OCI-LY1 (cell line): ENCODE data around the gene TCERG1L.

ENCODE experiments used
- H2AFZ ChIP-seq: fragments of 200-600 bp; sonication (generic), shearing (Covaris generic); 2 replicates; pipeline ENCODE4 v1.6.0; 2014; ENCODE audit warnings: antibody characterized with exemption, mild to moderate bottlenecking, low read length
- H3F3A ChIP-seq: fragments of 200-600 bp; sonication (generic), shearing (Covaris generic); 2 replicates; pipeline ENCODE4 v1.6.0; 2014; ENCODE audit warnings: mild to moderate bottlenecking, antibody characterized with exemption, low read length, moderate library complexity; ENCODE audit not compliant: insufficient read depth
- H3K27ac ChIP-seq: fragments of 200-600 bp; sonication (generic); 2 replicates; pipeline ENCODE4 v1.5.1; 2014; ENCODE audit warnings: low read length, mixed run types, mild to moderate bottlenecking, low read depth; ENCODE audit not compliant: poor library complexity, severe bottlenecking
- H3K27me3 ChIP-seq: fragments of 200-600 bp; sonication (generic); 2 replicates; pipeline ENCODE4 v1.6.0; 2014; ENCODE audit warnings: antibody characterized with exemption, mild to moderate bottlenecking, low read length, moderate library complexity; ENCODE audit not compliant: insufficient read depth
- H3K36me3 ChIP-seq: fragments of 200-600 bp; sonication (generic); 2 replicates; pipeline ENCODE4 v1.6.1; 2014; ENCODE audit warnings: mild to moderate bottlenecking, antibody characterized with exemption, low read length, moderate library complexity, mixed read lengths; ENCODE audit not compliant: insufficient read depth
- H3K4me1 ChIP-seq: fragments of 200-600 bp; sonication (generic); 2 replicates; pipeline ENCODE4 v1.5.1; 2014; ENCODE audit warnings: mild to moderate bottlenecking, low read length, moderate library complexity; ENCODE audit not compliant: insufficient read depth, severe bottlenecking
- H3K4me2 ChIP-seq: fragments of 200-600 bp; sonication (generic), shearing (Covaris generic); 2 replicates; pipeline ENCODE4 v1.6.1; 2014; ENCODE audit warnings: low read length
- H3K4me3 ChIP-seq: fragments of 200-600 bp; sonication (generic); 2 replicates; pipeline ENCODE4 v1.5.1; 2014; ENCODE audit warnings: low read length, low read depth, mild to moderate bottlenecking, mixed read lengths; ENCODE audit not compliant: poor library complexity, severe bottlenecking
- H3K79me2 ChIP-seq: fragments of 200-600 bp; shearing (Covaris generic); 2 replicates; pipeline ENCODE4 v1.6.1; 2016; ENCODE audit warnings: mixed run types, low read length, mixed read lengths; ENCODE audit not compliant: insufficient read depth
- H3K9ac ChIP-seq: fragments of 200-600 bp; sonication (generic), shearing (Covaris generic); 2 replicates; pipeline ENCODE4 v1.6.1; 2014; ENCODE audit warnings: mild to moderate bottlenecking, low read length, mixed read lengths
- H3K9me2 ChIP-seq: fragments of 200-600 bp; sonication (generic), shearing (Covaris generic); 2 replicates; pipeline ENCODE4 v1.6.1; 2014; ENCODE audit warnings: low read depth, mild to moderate bottlenecking, low read length, mixed read lengths
- H3K9me3 ChIP-seq: fragments of 200-600 bp; shearing (Covaris generic); 2 replicates; pipeline ENCODE4 v1.6.1; 2014; ENCODE audit warnings: low read length, mixed read lengths
- H4K20me1 ChIP-seq: fragments of 200-600 bp; sonication (generic), shearing (Covaris generic); 2 replicates; pipeline ENCODE4 v1.6.0; 2016; ENCODE audit warnings: mild to moderate bottlenecking, low read length; ENCODE audit not compliant: insufficient read depth
- CTCF ChIP-seq: fragments of 200-600 bp; sonication (generic), shearing (Covaris generic); IDR thresholded peaks from 2 replicates; pipeline ENCODE4 v1.5.1; 2017; ENCODE audit warnings: mild to moderate bottlenecking, antibody characterized with exemption, low read length, moderate library complexity, mixed read lengths
- EZH2 ChIP-seq: fragments of 200-600 bp; sonication (generic), shearing (Covaris generic); IDR thresholded peaks from 2 replicates; pipeline ENCODE4 v1.8.0; 2017; ENCODE audit warnings: borderline replicate concordance, mixed run types, mild to moderate bottlenecking, antibody characterized with exemption, low read length, moderate library complexity, mixed read lengths

TCERG1L gene

GRCh38 chr10:131181456-131181855 is 130.1 kb downstream of the TCERG1L start:
- Histone ChIP-seq H4K20me1 (no peaks in the 10 kb centered on the region), H3K9ac (no peak overlapping the region), H3K4me3 (no peak overlapping the region), H3K36me3 (no peaks in the 10 kb centered on the region), H3K4me1 (no peaks in the 10 kb centered on the region), H3K9me3 (no peaks in the 10 kb centered on the region), H2AFZ (no peak overlapping the region), H3K79me2 (no peaks in the 10 kb centered on the region), H3K27ac (no peak overlapping the region), H3K27me3 (no peaks in the 10 kb centered on the region), H3F3A (no peaks in the 10 kb centered on the region), H3K9me2 (no peaks in the 10 kb centered on the region), H3K4me2 (no peak overlapping the region)
- TF ChIP-seq CTCF (no peak), EZH2 (no peak)

- H3F3A ChIP-seq, result no peaks in the 10 kb centered on the region
- no peaks in the 10 kb centered on the region for H4K20me1 ChIP-seq
- no peak overlapping the region for H3K4me3 ChIP-seq
- no peak for TF ChIP-seq CTCF
- TF ChIP-seq EZH2, result no peak
- no peak overlapping the region for H3K4me2 ChIP-seq
- no peaks in the 10 kb centered on the region for H3K27me3 ChIP-seq
- no peaks in the 10 kb centered on the region for H3K79me2 ChIP-seq
- H3K36me3 ChIP-seq, result no peaks in the 10 kb centered on the region
- no peak overlapping the region for H3K27ac ChIP-seq
- no peaks in the 10 kb centered on the region for H3K4me1 ChIP-seq
- no peak overlapping the region for H3K9ac ChIP-seq
- no peak overlapping the region for H2AFZ ChIP-seq
- no peaks in the 10 kb centered on the region for H3K9me2 ChIP-seq
- no peaks in the 10 kb centered on the region for H3K9me3 ChIP-seq
Measured at GRCh38 chr10:131180740-131181415, 130.6 kb downstream of the TCERG1L start.

GRCh38 chr10:131180086-131180485 is 131.4 kb downstream of the TCERG1L start:
- H3K4me1 ChIP-seq, result no peaks in the 10 kb centered on the region
- no peaks in the 10 kb centered on the region for H3K9me3 ChIP-seq
- H2AFZ ChIP-seq, result no peak overlapping the region
- no peaks in the 10 kb centered on the region for H3K36me3 ChIP-seq
- no peaks in the 10 kb centered on the region for H4K20me1 ChIP-seq
- no peak overlapping the region for H3K4me2 ChIP-seq
- H3K27me3 ChIP-seq, result no peaks in the 10 kb centered on the region
- TF ChIP-seq EZH2, result no peak
- H3K9ac ChIP-seq, result no peak overlapping the region
- no peaks in the 10 kb centered on the region for H3K79me2 ChIP-seq
- no peak overlapping the region for H3K4me3 ChIP-seq
- no peaks in the 10 kb centered on the region for H3F3A ChIP-seq
- H3K9me2 ChIP-seq, result no peaks in the 10 kb centered on the region
- H3K27ac ChIP-seq, result no peak overlapping the region

- Histone ChIP-seq H3K27ac (no peak overlapping the region), H3K9ac (no peak overlapping the region), H3F3A (no peaks in the 10 kb centered on the region), H3K27me3 (no peaks in the 10 kb centered on the region), H3K4me2 (no peak overlapping the region), H3K9me3 (no peaks in the 10 kb centered on the region), H3K79me2 (no peaks in the 10 kb centered on the region), H3K4me3 (no peak overlapping the region), H3K9me2 (no peaks in the 10 kb centered on the region), H2AFZ (no peak overlapping the region), H3K4me1 (no peaks in the 10 kb centered on the region), H3K36me3 (no peaks in the 10 kb centered on the region), H4K20me1 (no peaks in the 10 kb centered on the region)
- TF ChIP-seq CTCF, result no peak
Measured at GRCh38 chr10:131179361-131179760, 132.2 kb downstream of the TCERG1L start.
